ENCODE measurements around the gene ADH7. TPM values are rescaled to one million over a fixed set of nuclear protein-coding genes. Genes with fewer than 3 reads are reported as not detected.

The ADH7 gene
- total and polyA plus RNA-seq, 2 of the 13 experiments (the other 11 are each of a cell fraction or from before 2014, with no cell fraction given): not detected

- Histone ChIP-seq H3K27ac (ENCODE audit: extremely low read length, insufficient read depth, low read length) (no peak overlapping the region), H3K4me3 (replicated peaks in 1 of 3; ENCODE audit: insufficient read depth in 1 of 3, low read depth in 2 of 3, low read length in 3 of 3) (no peak overlapping the region), H3K27me3 (ENCODE audit: control insufficient read depth in 1 of 2, insufficient read depth in 2 of 2, low read length in 2 of 2) (no peaks in the 10 kb centered on the region), H3K9me3 (ENCODE audit: low read length) (no peaks in the 10 kb centered on the region), H3K4me1 (ENCODE audit: insufficient read depth, low read length) (peaks cover 9% of the 10 kb centered on the region), H2AFZ (ENCODE audit: low read length) (no peak overlapping the region), H3K4me2 (ENCODE audit: low read depth, low read length) (no peak overlapping the region), H4K20me1 (ENCODE audit: insufficient read depth, low read length) (no peaks in the 10 kb centered on the region), H3K9ac (ENCODE audit: insufficient read depth, low read depth, low read length) (no peak overlapping the region), H3K79me2 (ENCODE audit: insufficient read depth, low read length) (no peaks in the 10 kb centered on the region), H3K36me3 (replicated peaks in 1 of 2; ENCODE audit: control insufficient read depth in 1 of 2, insufficient read depth in 2 of 2, low read length in 2 of 2) (no peaks in the 10 kb centered on the region)
- ATAC-seq: no peak
- CTCF ChIA-PET (ENCODE audit: low intra/inter-chr PET ratio, low total read pairs): no interaction called here
- in situ Hi-C loops (cut with HindIII; ENCODE audit: extremely low pct_ligation_motif_present, low pct_unique_long_range_greater_than_20kb) (loop anchor here (25.0 kb wide), 1 partner anchor 997 kb away; no protein-coding TSS in a partner anchor), intact Hi-C loops (cut with micrococcal nuclease; ENCODE audit: unreplicated experiment) (no loop called here)
- POLR2A ChIA-PET: no interaction called here
- no TSS peak for BruUV-seq (replicated peaks)
- TF ChIP-seq ZFP36L2 (CRISPR knock-in tag; IDR thresholded peaks at IDR 0.05) (no peak), YEATS2 (CRISPR knock-in tag; IDR thresholded peaks at IDR 0.05; ENCODE audit: borderline replicate concordance) (no peak)
- no peak for FAIRE-seq
- no peak for DNase-seq (ENCODE audit: low spot score)
- 57% methylated on average over 6 of the region's 6 CpGs for WGBS (ENCODE audit: low lambda C conversion rate)
Measured at GRCh38 chr4:99458911-99459447, 23.8 kb upstream of the ADH7 start.

- no peak overlapping the region for H3K4me3 ChIP-seq (replicated peaks in 1 of 3; ENCODE audit: insufficient read depth in 1 of 3, low read depth in 2 of 3, low read length in 3 of 3)
- DNase-seq (ENCODE audit: low spot score): no peak
- peaks cover 6% of the 10 kb centered on the region for H3K9me3 ChIP-seq (ENCODE audit: low read length)
- H3K36me3 ChIP-seq (replicated peaks in 1 of 2; ENCODE audit: control insufficient read depth in 1 of 2, insufficient read depth in 2 of 2, low read length in 2 of 2): no peaks in the 10 kb centered on the region
- in situ Hi-C loops (cut with HindIII; ENCODE audit: extremely low pct_ligation_motif_present, low pct_unique_long_range_greater_than_20kb) (loop anchor here (25.0 kb wide), 1 partner anchor 995 kb away; no protein-coding TSS in a partner anchor), intact Hi-C loops (cut with micrococcal nuclease; ENCODE audit: unreplicated experiment) (no loop called here)
- ChIA-PET POLR2A (no interaction called here), CTCF (ENCODE audit: low intra/inter-chr PET ratio, low total read pairs) (no interaction called here)
- H3K79me2 ChIP-seq (ENCODE audit: insufficient read depth, low read length): no peaks in the 10 kb centered on the region
- no peak for FAIRE-seq
- no peaks in the 10 kb centered on the region for H3K27me3 ChIP-seq (ENCODE audit: control insufficient read depth in 1 of 2, insufficient read depth in 2 of 2, low read length in 2 of 2)
- no TSS peak for BruUV-seq (replicated peaks)
- peaks cover 9% of the 10 kb centered on the region for H3K4me1 ChIP-seq (ENCODE audit: insufficient read depth, low read length)
- H2AFZ ChIP-seq (ENCODE audit: low read length): no peak overlapping the region
- no peak overlapping the region for H3K9ac ChIP-seq (ENCODE audit: insufficient read depth, low read depth, low read length)
- H3K4me2 ChIP-seq (ENCODE audit: low read depth, low read length): no peak overlapping the region
- ATAC-seq: no peak
- H3K27ac ChIP-seq (ENCODE audit: extremely low read length, insufficient read depth, low read length): no peak overlapping the region
- no peaks in the 10 kb centered on the region for H4K20me1 ChIP-seq (ENCODE audit: insufficient read depth, low read length)
- TF ChIP-seq HIVEP1 (CRISPR knock-in tag; IDR thresholded peaks at IDR 0.05) (no peak), BRCA1 (CRISPR knock-in tag; IDR thresholded peaks at IDR 0.05) (no peak), GTF2F1 (IDR thresholded peaks at IDR 0.05; ENCODE audit: low read length) (no peak), CREB1 (IDR thresholded peaks at IDR 0.05) (no peak), CREB1 (CRISPR knock-in tag; IDR thresholded peaks at IDR 0.05) (no peak), ZNF383 (CRISPR knock-in tag; IDR thresholded peaks at IDR 0.05; ENCODE audit: borderline replicate concordance) (no peak)
Measured at GRCh38 chr4:99457676-99458075, 22.5 kb upstream of the ADH7 start.

Measured in HepG2 (cell line).